PC-9 (cell line): ENCODE data around the gene PCDHGB7. TPM values are rescaled to one million over a fixed set of nuclear protein-coding genes. Genes with fewer than 3 reads are reported as not detected.

ENCODE experiments used
- BruUV-seq: library from RNA; stranded (reverse); fragments of 400-500 nt; replicated peaks from 2 replicates; lab custom pipeline; 2021; lab: Mats Ljungman, UMichigan
- CTCF ChIA-PET: fragments of 300-600 bp; sonication (Branson Sonifier 250); formaldehyde crosslinking; loops from one replicate; lab custom pipeline; 2022; ENCODE audit warnings: antibody characterized with exemption; lab: Charles Lee
- POLR2A ChIA-PET: fragments of 300-600 bp; sonication (Branson Sonifier 250); formaldehyde crosslinking; loops from one replicate; lab custom pipeline; 2022; ENCODE audit warnings: antibody characterized with exemption; ENCODE audit not compliant: unreplicated experiment; lab: Charles Lee
- DNase-seq, 2 experiments: peaks; one replicate each; pipeline versions ENCODE4 v3.0.0 to v3.0.0-alpha.2; 2015 to 2022; ENCODE audit warnings: mixed read lengths in 1 of 2
- H2AFZ ChIP-seq: fragments of 200-600 bp; sonication (generic); 2 replicates; pipeline ENCODE4 v1.8.1; 2017; ENCODE audit warnings: antibody characterized with exemption
- H3F3A ChIP-seq: fragments of 200-600 bp; sonication (generic); 2 replicates; pipeline ENCODE4 v1.8.1; 2017; ENCODE audit warnings: antibody characterized with exemption, mild to moderate bottlenecking, low read depth; ENCODE audit not compliant: insufficient read depth
- H3K27ac ChIP-seq: fragments of 200-600 bp; sonication (generic); 2 replicates; pipeline ENCODE4 v1.6.1; 2016; ENCODE audit warnings: mixed run types
- H3K27me3 ChIP-seq: fragments of 200-600 bp; sonication (generic); 2 replicates; pipeline ENCODE4 v1.6.1; 2016; ENCODE audit warnings: low read depth, mixed run types; ENCODE audit not compliant: insufficient read depth
- H3K36me3 ChIP-seq: fragments of 200-600 bp; sonication (generic); 2 replicates; pipeline ENCODE4 v1.6.1; 2016; ENCODE audit warnings: low read depth, mixed run types
- H3K4me1 ChIP-seq: fragments of 200-600 bp; sonication (generic); replicated peaks from 2 replicates; pipeline ENCODE4 v1.6.1; 2016; ENCODE audit warnings: mixed run types; ENCODE audit not compliant: insufficient read depth
- H3K4me2 ChIP-seq: fragments of 200-600 bp; sonication (generic); 2 replicates; pipeline ENCODE4 v1.6.1; 2017; ENCODE audit warnings: mixed run types
- H3K4me3 ChIP-seq: fragments of 200-600 bp; sonication (generic); 2 replicates; pipeline ENCODE4 v1.6.1; 2016; ENCODE audit warnings: mixed run types
- H3K79me2 ChIP-seq: fragments of 200-600 bp; sonication (generic); 2 replicates; pipeline ENCODE4 v1.6.1; 2017; ENCODE audit warnings: low read depth, mixed run types
- H3K9me2 ChIP-seq: fragments of 200-600 bp; sonication (generic); 2 replicates; pipeline ENCODE4 v1.8.1; 2017; ENCODE audit warnings: mild to moderate bottlenecking; ENCODE audit not compliant: insufficient read depth
- H3K9me3 ChIP-seq: fragments of 200-600 bp; sonication (generic); 2 replicates; pipeline ENCODE4 v1.8.1; 2016; ENCODE audit warnings: low read depth; ENCODE audit not compliant: insufficient read depth
- H4K20me1 ChIP-seq: fragments of 200-600 bp; sonication (generic); 2 replicates; pipeline ENCODE4 v1.8.1; 2017; ENCODE audit not compliant: insufficient read depth
- EZH2 ChIP-seq: fragments of 200-600 bp; sonication (generic); IDR thresholded peaks from 2 replicates; pipeline ENCODE4 v1.8.0; 2017; ENCODE audit warnings: antibody characterized with exemption, low read depth
- intact Hi-C: fragments of 100-400 bp; cut with micrococcal nuclease; formaldehyde crosslinking; loops from one replicate; pipeline ENCODE4 v1.10.0; 2022; ENCODE audit not compliant: unreplicated experiment
- total RNA-seq: library from RNA; stranded (reverse); gene quantifications from 2 replicates; pipeline ENCODE4 v1.2.3, GENCODE V29; 2021
- TF ChIP-seq, protein P1 (sequence below): fragments of 200-600 bp; sonication (generic); conservative IDR thresholded peaks from 2 replicates; pipeline ENCODE4 v1.6.1; 2017; ENCODE audit warnings: mixed run types, antibody characterized with exemption, mild to moderate bottlenecking, moderate library complexity

PCDHGB7 gene
- total RNA-seq, 1 experiment from 2014 or later = 0.17 TPM

GRCh38 chr5:141398608-141399007 lies 18.9 kb upstream of the PCDHGB7 start:
- Histone ChIP-seq H3K27ac (no peak overlapping the region), H3K9me3 (no peaks in the 10 kb centered on the region), H3K4me2 (no peak overlapping the region), H3F3A (no peaks in the 10 kb centered on the region), H4K20me1 (no peaks in the 10 kb centered on the region), H3K27me3 (peaks cover 36% of the 10 kb centered on the region), H3K9me2 (no peaks in the 10 kb centered on the region), H2AFZ (no peak overlapping the region), H3K4me1 (no peaks in the 10 kb centered on the region), H3K79me2 (no peaks in the 10 kb centered on the region), H3K4me3 (no peak overlapping the region), H3K36me3 (no peaks in the 10 kb centered on the region)
- TF ChIP-seq EZH2 = no peak
- TF ChIP-seq, protein P1, sequence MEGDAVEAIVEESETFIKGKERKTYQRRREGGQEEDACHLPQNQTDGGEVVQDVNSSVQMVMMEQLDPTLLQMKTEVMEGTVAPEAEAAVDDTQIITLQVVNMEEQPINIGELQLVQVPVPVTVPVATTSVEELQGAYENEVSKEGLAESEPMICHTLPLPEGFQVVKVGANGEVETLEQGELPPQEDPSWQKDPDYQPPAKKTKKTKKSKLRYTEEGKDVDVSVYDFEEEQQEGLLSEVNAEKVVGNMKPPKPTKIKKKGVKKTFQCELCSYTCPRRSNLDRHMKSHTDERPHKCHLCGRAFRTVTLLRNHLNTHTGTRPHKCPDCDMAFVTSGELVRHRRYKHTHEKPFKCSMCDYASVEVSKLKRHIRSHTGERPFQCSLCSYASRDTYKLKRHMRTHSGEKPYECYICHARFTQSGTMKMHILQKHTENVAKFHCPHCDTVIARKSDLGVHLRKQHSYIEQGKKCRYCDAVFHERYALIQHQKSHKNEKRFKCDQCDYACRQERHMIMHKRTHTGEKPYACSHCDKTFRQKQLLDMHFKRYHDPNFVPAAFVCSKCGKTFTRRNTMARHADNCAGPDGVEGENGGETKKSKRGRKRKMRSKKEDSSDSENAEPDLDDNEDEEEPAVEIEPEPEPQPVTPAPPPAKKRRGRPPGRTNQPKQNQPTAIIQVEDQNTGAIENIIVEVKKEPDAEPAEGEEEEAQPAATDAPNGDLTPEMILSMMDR = no peak
- no peak for DNase-seq
- CTCF ChIA-PET = no interaction called here
- POLR2A ChIA-PET = no interaction called here
- BruUV-seq = no TSS peak
- intact Hi-C loops = no loop called here

GRCh38 chr5:141399555-141400258 lies 17.8 kb upstream of the PCDHGB7 start:
- H3K9me2 ChIP-seq = no peaks in the 10 kb centered on the region
- H2AFZ ChIP-seq = no peak overlapping the region
- H3K27me3 ChIP-seq = peaks cover 47% of the 10 kb centered on the region
- H4K20me1 ChIP-seq = no peaks in the 10 kb centered on the region
- no peaks in the 10 kb centered on the region for H3K36me3 ChIP-seq
- H3K4me3 ChIP-seq = no peak overlapping the region
- H3K27ac ChIP-seq = no peak overlapping the region
- ChIA-PET CTCF (no interaction called here), POLR2A (no interaction called here)
- H3K4me2 ChIP-seq = no peak overlapping the region
- H3F3A ChIP-seq = no peaks in the 10 kb centered on the region
- intact Hi-C loops = no loop called here
- no peaks in the 10 kb centered on the region for H3K9me3 ChIP-seq
- no peak for DNase-seq
- TF ChIP-seq, protein P1 = no peak
- TF ChIP-seq EZH2 = no peak
- no peaks in the 10 kb centered on the region for H3K4me1 ChIP-seq
- no TSS peak for BruUV-seq
- no peaks in the 10 kb centered on the region for H3K79me2 ChIP-seq

- no peaks in the 10 kb centered on the region for H3K4me1 ChIP-seq
- DNase-seq = peak in 1 of 2 experiments; percentile 10
- H3K4me2 ChIP-seq = 0 out of 2 replicates have a peak within 1 kb of the TSS, but pooled peaks have one; percentile 13
- CTCF ChIA-PET = no interaction called here
- H3K9me2 ChIP-seq = no peaks in the 10 kb centered on the region
- no peaks in the 10 kb centered on the region for H3K79me2 ChIP-seq
- POLR2A ChIA-PET = no interaction called here
- H3K27ac ChIP-seq = no peak within 1 kb of the TSS
- no TSS peak for BruUV-seq
- H3F3A ChIP-seq = no peaks in the 10 kb centered on the region
- peaks cover 53% of the 10 kb centered on the region for H3K27me3 ChIP-seq
- TF ChIP-seq, protein P1 = peak; percentile 69
- TF ChIP-seq EZH2 = no peak
- no peaks in the 10 kb centered on the region for H3K36me3 ChIP-seq
- H4K20me1 ChIP-seq = no peaks in the 10 kb centered on the region
- no peak within 1 kb of the TSS for H3K4me3 ChIP-seq
- no peak within 1 kb of the TSS for H2AFZ ChIP-seq
- intact Hi-C loops = no loop called here
- no peaks in the 10 kb centered on the region for H3K9me3 ChIP-seq
These were observed 14.8 kb upstream of the PCDHGB7 start, which contains the start of gene PCDHGA9 for GRCh38 chr5:141402553-141403243. TSS of gene PCDHGA9 (plus strand) at chr5:141402778. CDS start at chr5:141402953, 175 bp downstream.
